Lower leg skin (tissue), 4 donors: ENCODE data around the gene TGFBR2. TPM values are rescaled to one million over a fixed set of nuclear protein-coding genes. Genes with fewer than 3 reads are reported as not detected.

Source experiments
- DNase-seq, 2 donors: peaks; one replicate each; pipeline ENCODE4 v3.0.0-alpha.2; 2019; ENCODE audit warnings: low spot score in 2 of 2
- H3K4me3 ChIP-seq: fragments of 200-600 bp; sonication (generic); 2 replicates; pipeline ENCODE4 v1.5.1; 2017; ENCODE audit warnings: mild to moderate bottlenecking, low read depth; ENCODE audit not compliant: poor library complexity, severe bottlenecking
- POLR2A ChIP-seq, 2 donors: fragments of 450-650 bp; IDR thresholded peaks; one replicate each; pipeline ENCODE4 v1.6.1; 2016 to 2017; ENCODE audit warnings: antibody characterized with exemption in 2 of 2, mild to moderate bottlenecking in 1 of 2, moderate library complexity in 1 of 2
- WGBS, 2 donors: methylation state at CpG; one replicate each; pipeline ENCODE4 v1.1.5; 2018; 5-methylcytosine and 5-hydroxymethylcytosine counted together
- intact Hi-C: fragments of 100-400 bp; cut with DNase I; formaldehyde crosslinking; loops from one replicate; pipeline ENCODE4 v1.15.0; 2023; ENCODE audit warnings: low total_unique reads
- total RNA-seq, 4 donors: library from RNA; depleted of rRNA; stranded (reverse); fragments of >200 nt; gene quantifications; one replicate each; pipeline ENCODE4 v1.1.0, GENCODE V29; 2016
- TF ChIP-seq, protein P1 (sequence below), 3 donors: fragments of 450-650 bp; IDR thresholded peaks; one replicate each; pipeline ENCODE4 v1.5.1; 2016; ENCODE audit warnings: antibody characterized with exemption in 3 of 3, mild to moderate bottlenecking in 3 of 3, moderate library complexity in 2 of 3

Gene TGFBR2
- total RNA-seq, 4 donors from 2014 or later = 57.8 to 109 (median 71.4) TPM

- TF ChIP-seq, protein P1, sequence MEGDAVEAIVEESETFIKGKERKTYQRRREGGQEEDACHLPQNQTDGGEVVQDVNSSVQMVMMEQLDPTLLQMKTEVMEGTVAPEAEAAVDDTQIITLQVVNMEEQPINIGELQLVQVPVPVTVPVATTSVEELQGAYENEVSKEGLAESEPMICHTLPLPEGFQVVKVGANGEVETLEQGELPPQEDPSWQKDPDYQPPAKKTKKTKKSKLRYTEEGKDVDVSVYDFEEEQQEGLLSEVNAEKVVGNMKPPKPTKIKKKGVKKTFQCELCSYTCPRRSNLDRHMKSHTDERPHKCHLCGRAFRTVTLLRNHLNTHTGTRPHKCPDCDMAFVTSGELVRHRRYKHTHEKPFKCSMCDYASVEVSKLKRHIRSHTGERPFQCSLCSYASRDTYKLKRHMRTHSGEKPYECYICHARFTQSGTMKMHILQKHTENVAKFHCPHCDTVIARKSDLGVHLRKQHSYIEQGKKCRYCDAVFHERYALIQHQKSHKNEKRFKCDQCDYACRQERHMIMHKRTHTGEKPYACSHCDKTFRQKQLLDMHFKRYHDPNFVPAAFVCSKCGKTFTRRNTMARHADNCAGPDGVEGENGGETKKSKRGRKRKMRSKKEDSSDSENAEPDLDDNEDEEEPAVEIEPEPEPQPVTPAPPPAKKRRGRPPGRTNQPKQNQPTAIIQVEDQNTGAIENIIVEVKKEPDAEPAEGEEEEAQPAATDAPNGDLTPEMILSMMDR (IDR thresholded peaks at IDR 0.05) = no peak
- no peak for TF ChIP-seq POLR2A (IDR thresholded peaks at IDR 0.05)
- H3K4me3 ChIP-seq = no peak overlapping the region
- intact Hi-C loops = no loop called here
- no peak for DNase-seq
- WGBS, 2 donors = 78 to 94% methylated on average over 5 of the region's 5 CpGs
Observed at GRCh38 chr3:30617069-30617468, 10.7 kb downstream of the TGFBR2 start.

DNA sequence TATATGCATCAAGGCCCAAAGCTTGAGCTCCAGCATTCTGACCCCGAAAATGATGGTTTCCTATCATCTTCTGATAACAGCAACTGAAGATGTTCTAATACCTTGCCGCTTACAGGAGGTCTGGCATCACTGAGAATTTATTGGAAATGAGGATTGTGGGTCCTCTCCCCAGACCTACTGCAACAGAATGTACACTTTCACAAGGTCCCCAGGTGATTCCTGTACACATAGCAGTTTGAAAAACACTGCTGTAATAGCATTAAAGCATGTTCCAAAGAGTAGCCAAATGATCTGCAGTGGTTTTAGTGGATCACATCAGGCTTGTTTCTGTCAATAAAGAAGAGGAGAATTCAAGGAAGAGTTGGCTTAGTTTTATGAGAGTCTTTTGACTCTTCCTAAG is 11.3 kb downstream of the TGFBR2 start:
- TF ChIP-seq, protein P1 (IDR thresholded peaks at IDR 0.05) = no peak
- TF ChIP-seq POLR2A (IDR thresholded peaks at IDR 0.05) = no peak
- 79 to 90% methylated on average over 2 of the region's 2 CpGs for WGBS, 2 donors
- intact Hi-C loops = no loop called here
- no peak overlapping the region for H3K4me3 ChIP-seq
- DNase-seq = no peak

DNA sequence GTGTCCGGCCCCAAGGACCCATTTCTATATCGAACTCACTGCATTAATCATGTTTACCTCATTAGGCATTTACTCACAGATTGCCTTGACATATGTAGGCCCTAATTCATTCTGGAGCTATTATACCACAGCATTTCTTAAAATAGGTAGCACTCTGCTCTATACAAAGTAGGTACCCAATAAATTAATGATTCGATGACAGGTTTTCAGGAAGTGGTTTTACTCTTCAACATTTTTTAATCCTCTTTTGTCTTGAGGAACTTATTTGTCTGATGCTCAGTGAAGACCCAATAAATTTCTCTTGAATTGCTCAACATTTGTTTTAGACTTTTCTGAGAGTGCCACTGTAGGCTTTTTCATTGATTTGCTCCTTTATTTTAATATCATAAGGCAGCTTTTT is 12.1 kb downstream of the TGFBR2 start:
- no peak overlapping the region for H3K4me3 ChIP-seq
- TF ChIP-seq, protein P1 (IDR thresholded peaks at IDR 0.05) = no peak
- TF ChIP-seq POLR2A (IDR thresholded peaks at IDR 0.05) = no peak
- 83 to 92% methylated on average over 3 of the region's 3 CpGs for WGBS, 2 donors
- DNase-seq = no peak
- intact Hi-C loops = no loop called here

DNA sequence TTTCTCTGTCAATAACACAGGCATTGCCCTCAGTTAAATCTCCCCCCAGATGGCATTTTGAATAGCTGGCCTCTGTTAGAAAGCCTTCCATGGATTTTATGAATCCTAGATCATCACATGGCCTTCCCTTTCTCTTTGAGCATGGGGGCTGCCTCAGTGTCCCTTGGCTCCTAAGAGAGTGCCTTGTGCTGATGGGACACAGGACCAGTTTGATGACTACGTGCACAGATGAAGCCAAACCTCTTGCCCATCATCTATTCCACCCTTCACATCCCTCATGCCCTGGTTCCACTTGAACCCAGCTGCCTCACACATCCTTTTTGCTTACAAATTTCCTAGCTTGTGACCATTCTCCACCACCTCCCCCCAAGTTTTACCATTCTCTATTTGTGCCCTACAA is 12.9 kb downstream of the TGFBR2 start:
- intact Hi-C loops = no loop called here
- WGBS, 2 donors = 94% methylated on average over 1 of the region's 1 CpG

DNA sequence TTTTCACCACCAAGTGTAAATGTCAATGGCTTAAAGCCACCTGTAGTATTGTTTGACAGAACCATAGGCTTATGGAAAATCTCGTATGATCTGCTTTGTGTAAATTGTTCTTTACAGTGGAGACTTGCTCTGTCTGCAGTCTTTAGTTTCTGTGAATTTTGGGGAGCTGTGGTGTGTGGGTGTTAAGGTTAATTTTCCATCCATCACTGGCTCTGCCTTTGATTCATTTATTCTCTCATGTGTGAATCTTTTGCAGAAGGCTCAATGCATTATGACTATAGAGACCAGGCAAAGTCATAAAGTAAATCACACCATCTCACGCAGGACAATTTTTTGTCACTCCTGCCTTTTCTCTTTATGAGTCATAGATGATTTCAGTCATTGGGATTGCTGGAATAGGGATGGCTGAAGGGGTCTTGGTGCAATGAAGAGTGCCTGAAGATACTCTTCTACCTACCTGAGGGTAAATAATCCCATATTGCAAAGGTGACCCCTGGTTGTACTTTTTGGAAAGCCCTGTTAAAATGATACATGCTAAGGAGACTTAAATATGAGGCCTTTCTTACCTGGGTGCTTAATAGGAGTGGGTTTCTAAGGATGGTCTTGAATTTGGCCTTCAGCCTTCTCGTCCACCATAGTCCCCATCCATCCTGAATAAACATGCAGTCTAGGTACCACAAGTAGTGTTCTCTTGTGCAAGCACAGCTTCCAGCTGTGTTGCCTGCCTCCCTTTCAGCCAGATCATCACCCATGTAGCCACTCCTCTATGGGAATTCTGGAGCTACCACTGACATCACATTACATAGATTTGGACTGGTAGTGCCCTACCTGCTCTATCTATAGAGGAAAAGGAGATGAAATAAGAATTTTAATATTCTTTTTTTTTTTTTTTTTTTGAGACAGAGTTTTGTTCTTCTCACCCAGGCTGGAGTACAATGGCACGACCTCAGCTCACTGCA is 14.3 kb downstream of the TGFBR2 start:
- intact Hi-C loops = no loop called here
- H3K4me3 ChIP-seq = no peak overlapping the region
- DNase-seq = no peak
- no peak for TF ChIP-seq POLR2A (IDR thresholded peaks at IDR 0.05)
- TF ChIP-seq, protein P1 (IDR thresholded peaks at IDR 0.05) = no peak
- 86 to 87% methylated on average over 4 of the region's 4 CpGs for WGBS, 2 donors

More for the DNA sequence above, 12.9 kb downstream of the TGFBR2 start:
- no peak overlapping the region for H3K4me3 ChIP-seq
- DNase-seq = no peak
- TF ChIP-seq, protein P1 (IDR thresholded peaks at IDR 0.05) = no peak
- TF ChIP-seq POLR2A (IDR thresholded peaks at IDR 0.05) = no peak
